ES-I3 (cell line): ENCODE results near the gene SPATA45.

Experiments used
- H3K36me3 ChIP-seq: 2 replicates; pipeline ENCODE4 v1.6.1; 2013; ENCODE audit warnings: mild to moderate bottlenecking, low read length, control low read depth, moderate library complexity; ENCODE audit not compliant: insufficient read depth
- H3K4me1 ChIP-seq: 2 replicates; pipeline ENCODE4 v1.6.1; 2013; ENCODE audit warnings: mild to moderate bottlenecking, control low read depth, low read length; ENCODE audit not compliant: insufficient read depth
- H3K9ac ChIP-seq: 2 replicates; pipeline ENCODE4 v1.6.1; 2013; ENCODE audit warnings: low read depth, mild to moderate bottlenecking, low read length, moderate library complexity
- H3K9me3 ChIP-seq: 2 replicates; pipeline ENCODE4 v1.6.1; 2013; ENCODE audit warnings: mild to moderate bottlenecking, low read length, moderate library complexity; ENCODE audit not compliant: control insufficient read depth, insufficient read depth

SPATA45 gene

GRCh38 chr1:212780759-212781158, 66.7 kb downstream of the SPATA45 start:
- Histone ChIP-seq H3K9ac (no peak overlapping the region), H3K9me3 (no peaks in the 10 kb centered on the region), H3K36me3 (peaks cover 17% of the 10 kb centered on the region), H3K4me1 (no peaks in the 10 kb centered on the region)
